Measurements from ENCODE around the gene SRGAP2.
"Not testable (repeated sequence)": the region's sequence is repeated elsewhere in the genome, so short reads cannot be mapped to it uniquely, and the experiment has no call there.

- TF ChIP-seq TGIF2 (CRISPR knock-in tag; IDR thresholded peaks at IDR 0.05); GABPA (tag; conservative IDR thresholded peaks at IDR 0.05; ENCODE audit: low read depth); FOXK1 (CRISPR knock-in tag; IDR thresholded peaks at IDR 0.05; ENCODE audit: borderline replicate concordance); JUN (IDR thresholded peaks at IDR 0.05; ENCODE audit: borderline replicate concordance, low read depth, low read length); JUN (CRISPR knock-in tag; IDR thresholded peaks at IDR 0.05; ENCODE audit: borderline replicate concordance); POLR2A (conservative IDR thresholded peaks at IDR 0.05); ZZZ3 (IDR thresholded peaks at IDR 0.05); TAF1 (IDR thresholded peaks at IDR 0.05; ENCODE audit: control insufficient read depth, extremely low read depth, insufficient read depth, low read length, severe bottlenecking); ZNF551 (CRISPR knock-in tag; IDR thresholded peaks at IDR 0.05); FOXA1 (IDR thresholded peaks at IDR 0.05; ENCODE audit: borderline replicate concordance); MAX (CRISPR knock-in tag; IDR thresholded peaks at IDR 0.05); ZNF354B (CRISPR knock-in tag; IDR thresholded peaks at IDR 0.05); CTCF (IDR thresholded peaks at IDR 0.05 in 2 of 3, conservative IDR thresholded peaks at IDR 0.05 in 1 of 3; ENCODE audit: insufficient read depth in 2 of 3, low read depth in 1 of 3, low read length in 3 of 3): not testable (repeated sequence)
These were observed 25.9 kb downstream of the SRGAP2 start for GRCh38 chr1:206229286-206229685.
